A549 (cell line): ENCODE results near the gene ARX. TPM values are rescaled to one million over a fixed set of nuclear protein-coding genes. Genes with fewer than 3 reads are reported as not detected.

ENCODE experiments used
- ATAC-seq, 2 experiments: fragments of 200-7000 bp in 1 of 2; fragments of >200 bp in 1 of 2; cut with Nextera tagmentation in 1 of 2; cut with Tn5 transposase in 1 of 2; 3 replicates each; pipeline versions ENCODE4 v1.8.0 to v1.9.1; 2018 to 2020; ENCODE audit warnings: mild to moderate bottlenecking in 1 of 2, moderate library complexity in 1 of 2
- CTCF ChIA-PET: fragments of 300-600 bp; sonication (Branson Sonifier 250); formaldehyde crosslinking; extraction: SDS; loops from one replicate; lab custom pipeline; 2021; ENCODE audit warnings: antibody characterized with exemption, inconsistent platforms; lab: Yijun Ruan, JAX
- POLR2A ChIA-PET: fragments of 350-600 bp; formaldehyde crosslinking; extraction: SDS; loops from one replicate; lab custom pipeline; 2021; ENCODE audit warnings: antibody characterized with exemption, inconsistent platforms; lab: Yijun Ruan, JAX
- DNase-seq, 2 experiments: peaks; one replicate each; pipeline versions ENCODE4 v3.0.0 to v3.0.0-alpha.2; 2011 to 2016; ENCODE audit warnings: low read depth in 1 of 2, low spot score in 1 of 2
- FAIRE-seq: peaks from 2 replicates; lab custom pipeline; 2011; peaks lifted over from hg19 to GRCh38; lab: Jason Lieb, UNC
- H3K27ac ChIP-seq, 2 experiments: fragments of >200 bp; sonication (Bioruptor Twin); formaldehyde crosslinking; 3 replicates each; pipeline ENCODE4 v1.5.1; 2016 to 2017
- H3K4me1 ChIP-seq: fragments of >200 bp; sonication (Bioruptor Twin); formaldehyde crosslinking; 3 replicates; pipeline ENCODE4 v1.6.1; 2016
- H3K4me2 ChIP-seq: fragments of >200 bp; sonication (Bioruptor Twin); formaldehyde crosslinking; 3 replicates; pipeline ENCODE4 v1.6.1; 2016
- H3K4me3 ChIP-seq: fragments of >200 bp; sonication (Bioruptor Twin); formaldehyde crosslinking; 3 replicates; pipeline ENCODE4 v1.5.1; 2016
- H3K9me3 ChIP-seq: fragments of >200 bp; sonication (Bioruptor Twin); formaldehyde crosslinking; 3 replicates; pipeline ENCODE4 v1.6.1; 2016
- BHLHE40 ChIP-seq: IDR thresholded peaks from 2 replicates; pipeline ENCODE4 v1.6.1; 2012; ENCODE audit warnings: low read depth, low read length, inconsistent platforms
- CEBPB ChIP-seq, 2 experiments: fragments of >200 bp in 1 of 2; sonication (Bioruptor Twin) in 1 of 2; formaldehyde crosslinking in 1 of 2; IDR thresholded peaks; 2 replicates each; pipeline ENCODE4 v1.6.1; 2012 to 2016
- CHD4 ChIP-seq: fragments of 200-600 bp; sonication (generic); IDR thresholded peaks from 2 replicates; pipeline ENCODE4 v1.6.1; 2016; ENCODE audit warnings: antibody characterized with exemption, mild to moderate bottlenecking, borderline replicate concordance
- EHF ChIP-seq: fragments of 250-450 bp; sonication (Bioruptor Pico); IDR thresholded peaks from 2 replicates; pipeline ENCODE4 v1.5.0; 2020; ENCODE audit warnings: mild to moderate bottlenecking
- FOSB ChIP-seq: fragments of 250-450 bp; sonication (Bioruptor Pico); IDR thresholded peaks from 2 replicates; pipeline ENCODE4 v1.5.0; 2020; ENCODE audit warnings: mild to moderate bottlenecking, moderate library complexity
- HDAC2 ChIP-seq: fragments of 200-600 bp; sonication (generic); IDR thresholded peaks from 2 replicates; pipeline ENCODE4 v1.6.1; 2016
- HEYL ChIP-seq: fragments of 250-450 bp; sonication (Bioruptor Pico); IDR thresholded peaks from 2 replicates; pipeline ENCODE4 v1.8.0; 2021; ENCODE audit warnings: mild to moderate bottlenecking, moderate library complexity
- HOXB13 ChIP-seq: fragments of 250-450 bp; sonication (Bioruptor Pico); IDR thresholded peaks from 2 replicates; pipeline ENCODE4 v1.5.0; 2020; ENCODE audit warnings: low read depth, mild to moderate bottlenecking, moderate library complexity
- MYC ChIP-seq: IDR thresholded peaks from 2 replicates; pipeline ENCODE4 v1.6.1; 2012; ENCODE audit warnings: mild to moderate bottlenecking, inconsistent platforms, low read length, improper control_type of control experiment, borderline replicate concordance
- NFE2L2 ChIP-seq: fragments of 150-350 bp; conservative IDR thresholded peaks from 2 replicates; pipeline ENCODE4 v1.6.1; 2014; ENCODE audit warnings: low read length
- POLR2A ChIP-seq: IDR thresholded peaks from 2 replicates; pipeline ENCODE4 v1.6.1; 2012; ENCODE audit warnings: mild to moderate bottlenecking, low read length
- RNF2 ChIP-seq: fragments of 200-600 bp; sonication (generic); IDR thresholded peaks from 2 replicates; pipeline ENCODE4 v1.6.1; 2016; ENCODE audit warnings: low read depth, mild to moderate bottlenecking, antibody characterized with exemption, moderate library complexity, borderline replicate concordance
- TP53 ChIP-seq: fragments of 250-450 bp; sonication (Bioruptor Pico); IDR thresholded peaks from 2 replicates; pipeline ENCODE4 v1.5.0; 2021; ENCODE audit warnings: mild to moderate bottlenecking, moderate library complexity
- ZFP36 ChIP-seq: fragments of 450-650 bp; IDR thresholded peaks from 2 replicates; pipeline ENCODE4 v1.6.1; 2014; ENCODE audit warnings: borderline replicate concordance; ENCODE audit not compliant: partially characterized antibody
- ZSCAN20 ChIP-seq: fragments of 250-450 bp; sonication (Bioruptor Pico); IDR thresholded peaks from 2 replicates; pipeline ENCODE4 v1.8.0; 2022; ENCODE audit warnings: mild to moderate bottlenecking, moderate library complexity
- whole genome bisulfite sequencing: methylation state at CpG from one replicate; pipeline ENCODE4 v1.1.6; 2017; ENCODE audit errors: missing lambda C conversion rate; 5-methylcytosine and 5-hydroxymethylcytosine counted together
- polyA plus RNA-seq, 4 experiments: library from polyadenylated mRNA; depleted of rRNA in 3 of 4; stranded (reverse); fragments of >200 nt; fragmentation: RNase III in 1 of 4; extraction: RNeasy Plus Mini Kit Qiagen cat#74134 plus additional on column Dnase treatment in 1 of 4; gene quantifications; 2 replicates in 3 of 4; 3 replicates in 1 of 4; pipeline ENCODE4 v1.2.3, GENCODE V29; 2011 to 2017
- TF ChIP-seq, protein P1 (sequence below): fragments of 150-350 bp; IDR thresholded peaks from 2 replicates; pipeline ENCODE4 v1.6.1; 2014; ENCODE audit warnings: low read depth, mild to moderate bottlenecking, low read length
- TF ChIP-seq, protein P2 (sequence below): fragments of >200 bp; sonication (Bioruptor Twin); formaldehyde crosslinking; IDR thresholded peaks from 2 replicates; pipeline ENCODE4 v1.6.1; 2016
- TF ChIP-seq, protein P3 (sequence below): fragments of >200 bp; sonication (Bioruptor Twin); formaldehyde crosslinking; IDR thresholded peaks from 3 replicates; pipeline ENCODE4 v1.5.1; 2016
- TF ChIP-seq, protein P4 (sequence below): fragments of >200 bp; sonication (Bioruptor Twin); formaldehyde crosslinking; IDR thresholded peaks from 3 replicates; pipeline ENCODE4 v1.6.1; 2016

The ARX gene
- polyA plus RNA-seq, 2 of the 4 experiments (the other 2 are of a cell fraction): 0.40 to 1.00 TPM

DNA sequence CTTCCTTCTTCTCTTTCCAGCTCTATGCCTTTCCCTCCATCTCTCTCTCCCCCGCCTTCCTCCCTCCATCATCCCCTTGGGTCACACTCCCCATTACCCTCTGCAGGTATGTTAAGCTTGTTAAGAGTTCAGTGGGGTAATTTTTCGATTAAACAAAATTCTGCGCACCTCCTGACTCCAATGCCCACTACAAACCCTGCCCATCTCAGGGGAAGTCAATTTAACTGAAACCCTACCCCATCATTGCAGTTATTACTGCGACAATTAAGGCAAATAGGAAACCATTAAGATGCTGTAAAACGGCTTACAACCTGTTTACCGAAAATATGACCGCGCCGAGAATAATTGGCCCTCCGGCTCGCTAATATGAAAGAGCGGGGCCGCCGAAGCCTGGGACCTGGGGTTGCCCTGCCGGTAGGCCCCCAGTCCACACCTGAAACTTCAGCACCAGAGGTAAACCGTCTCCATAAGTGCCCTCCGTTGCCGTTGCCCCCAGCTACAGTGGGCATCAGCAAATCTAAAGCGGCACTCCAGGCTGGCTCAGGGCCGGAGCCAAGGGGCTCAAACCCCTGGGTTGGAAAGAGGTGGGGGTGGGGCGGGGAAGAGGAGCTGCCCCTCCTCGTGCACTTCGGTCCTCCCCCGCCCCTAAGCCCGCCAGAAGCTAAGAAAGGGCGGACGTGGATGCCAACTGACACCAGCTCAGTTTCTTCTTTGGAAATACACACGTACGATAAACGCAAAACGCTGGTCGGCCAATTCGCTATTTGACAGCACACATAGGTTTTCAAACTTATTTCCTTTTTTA lies 4.8 kb downstream of the ARX start:
- CTCF ChIA-PET: interaction anchor here (0.7 to 1.3 kb wide), 2 partner anchors 133 to 172 kb away, joined by 3 to 4 read pairs; no protein-coding TSS in a partner anchor
- no peak overlapping the region for H3K4me2 ChIP-seq
- FAIRE-seq: no peak

DNA sequence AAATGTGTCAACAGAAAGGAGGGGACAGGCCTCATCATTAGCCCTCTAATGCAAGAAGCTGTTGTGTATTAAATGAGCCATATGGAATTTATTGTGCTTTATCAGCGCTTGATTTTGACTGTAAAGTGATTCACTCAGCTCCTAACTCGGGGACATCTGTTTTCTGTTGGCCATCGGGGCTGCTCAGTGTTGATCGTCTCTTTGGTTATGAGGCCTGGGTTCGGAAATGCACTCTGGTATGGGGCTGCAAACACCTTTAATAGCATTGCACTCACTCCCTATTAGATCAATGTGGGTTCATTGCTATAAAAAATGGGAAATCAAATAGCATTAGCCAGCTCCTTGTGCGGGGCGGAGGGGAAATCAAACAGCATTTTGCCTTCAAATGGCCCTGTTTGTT lies 6.4 kb downstream of the ARX start:
- DNase-seq (no peak), ATAC-seq (no peak), FAIRE-seq (no peak)
- H3K4me2 ChIP-seq: no peak overlapping the region
- ChIA-PET CTCF (interaction anchor here (1.1 to 2.0 kb wide), 3 partner anchors 9 to 171 kb away, joined by 4 to 6 read pairs (median 4); no protein-coding TSS in a partner anchor), POLR2A (no interaction called here)
- no peak overlapping the region for H3K27ac ChIP-seq
- H3K9me3 ChIP-seq: no peaks in the 10 kb centered on the region
- WGBS: 83% methylated on average over 7 of the region's 7 CpGs
- H3K4me1 ChIP-seq: peaks cover 7% of the 10 kb centered on the region; the same call in 1 of the 3 replicates
- H3K4me3 ChIP-seq: no peak overlapping the region
- TF ChIP-seq CEBPB (IDR thresholded peaks at IDR 0.05) (no peak), RNF2 (no peak), FOSB (no peak), BHLHE40 (no peak), NFE2L2 (no peak), HEYL (CRISPR knock-in tag) (no peak)
- TF ChIP-seq, protein P1, sequence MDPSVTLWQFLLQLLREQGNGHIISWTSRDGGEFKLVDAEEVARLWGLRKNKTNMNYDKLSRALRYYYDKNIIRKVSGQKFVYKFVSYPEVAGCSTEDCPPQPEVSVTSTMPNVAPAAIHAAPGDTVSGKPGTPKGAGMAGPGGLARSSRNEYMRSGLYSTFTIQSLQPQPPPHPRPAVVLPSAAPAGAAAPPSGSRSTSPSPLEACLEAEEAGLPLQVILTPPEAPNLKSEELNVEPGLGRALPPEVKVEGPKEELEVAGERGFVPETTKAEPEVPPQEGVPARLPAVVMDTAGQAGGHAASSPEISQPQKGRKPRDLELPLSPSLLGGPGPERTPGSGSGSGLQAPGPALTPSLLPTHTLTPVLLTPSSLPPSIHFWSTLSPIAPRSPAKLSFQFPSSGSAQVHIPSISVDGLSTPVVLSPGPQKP: no peak

More for the DNA sequence above, 4.8 kb downstream of the ARX start:
- no peak overlapping the region for H3K27ac ChIP-seq
- no peak for DNase-seq
- POLR2A ChIA-PET: no interaction called here
- ATAC-seq: no peak
- no peak for TF ChIP-seq ZFP36
- no peak for TF ChIP-seq CHD4
- TF ChIP-seq TP53 (CRISPR knock-in tag): no peak
- TF ChIP-seq ZSCAN20 (CRISPR knock-in tag): no peak
- TF ChIP-seq HDAC2: no peak
- TF ChIP-seq HOXB13 (CRISPR knock-in tag): no peak
- no peak for TF ChIP-seq MYC
- TF ChIP-seq, protein P2, sequence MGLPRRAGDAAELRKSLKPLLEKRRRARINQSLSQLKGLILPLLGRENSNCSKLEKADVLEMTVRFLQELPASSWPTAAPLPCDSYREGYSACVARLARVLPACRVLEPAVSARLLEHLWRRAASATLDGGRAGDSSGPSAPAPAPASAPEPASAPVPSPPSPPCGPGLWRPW: no peak
- TF ChIP-seq, protein P3, sequence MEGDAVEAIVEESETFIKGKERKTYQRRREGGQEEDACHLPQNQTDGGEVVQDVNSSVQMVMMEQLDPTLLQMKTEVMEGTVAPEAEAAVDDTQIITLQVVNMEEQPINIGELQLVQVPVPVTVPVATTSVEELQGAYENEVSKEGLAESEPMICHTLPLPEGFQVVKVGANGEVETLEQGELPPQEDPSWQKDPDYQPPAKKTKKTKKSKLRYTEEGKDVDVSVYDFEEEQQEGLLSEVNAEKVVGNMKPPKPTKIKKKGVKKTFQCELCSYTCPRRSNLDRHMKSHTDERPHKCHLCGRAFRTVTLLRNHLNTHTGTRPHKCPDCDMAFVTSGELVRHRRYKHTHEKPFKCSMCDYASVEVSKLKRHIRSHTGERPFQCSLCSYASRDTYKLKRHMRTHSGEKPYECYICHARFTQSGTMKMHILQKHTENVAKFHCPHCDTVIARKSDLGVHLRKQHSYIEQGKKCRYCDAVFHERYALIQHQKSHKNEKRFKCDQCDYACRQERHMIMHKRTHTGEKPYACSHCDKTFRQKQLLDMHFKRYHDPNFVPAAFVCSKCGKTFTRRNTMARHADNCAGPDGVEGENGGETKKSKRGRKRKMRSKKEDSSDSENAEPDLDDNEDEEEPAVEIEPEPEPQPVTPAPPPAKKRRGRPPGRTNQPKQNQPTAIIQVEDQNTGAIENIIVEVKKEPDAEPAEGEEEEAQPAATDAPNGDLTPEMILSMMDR: no peak
- no peak for TF ChIP-seq POLR2A
- TF ChIP-seq, protein P4, sequence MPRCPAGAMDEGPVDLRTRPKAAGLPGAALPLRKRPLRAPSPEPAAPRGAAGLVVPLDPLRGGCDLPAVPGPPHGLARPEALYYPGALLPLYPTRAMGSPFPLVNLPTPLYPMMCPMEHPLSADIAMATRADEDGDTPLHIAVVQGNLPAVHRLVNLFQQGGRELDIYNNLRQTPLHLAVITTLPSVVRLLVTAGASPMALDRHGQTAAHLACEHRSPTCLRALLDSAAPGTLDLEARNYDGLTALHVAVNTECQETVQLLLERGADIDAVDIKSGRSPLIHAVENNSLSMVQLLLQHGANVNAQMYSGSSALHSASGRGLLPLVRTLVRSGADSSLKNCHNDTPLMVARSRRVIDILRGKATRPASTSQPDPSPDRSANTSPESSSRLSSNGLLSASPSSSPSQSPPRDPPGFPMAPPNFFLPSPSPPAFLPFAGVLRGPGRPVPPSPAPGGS: no peak
- TF ChIP-seq EHF: no peak
- TF ChIP-seq, all 56 proteins: peak for 0
- no peaks in the 10 kb centered on the region for H3K9me3 ChIP-seq
- peaks cover 7% of the 10 kb centered on the region; the same call in 1 of the 3 replicates for H3K4me1 ChIP-seq
- H3K4me3 ChIP-seq: no peak overlapping the region
- 93% methylated on average over 28 of the region's 33 CpGs for whole genome bisulfite sequencing
